ENCODE data around the gene BTBD10. TPM values are rescaled to one million over a fixed set of nuclear protein-coding genes. Genes with fewer than 3 reads are reported as not detected.
"Not testable (repeated sequence)": the region's sequence is repeated elsewhere in the genome, so short reads cannot be mapped to it uniquely, and the experiment has no call there.

Gene BTBD10
- total RNA-seq, 2 experiments from 2014 or later = 17.5 to 20.5 TPM

- intact Hi-C loops (cut with micrococcal nuclease) = no loop called here
- CTCF ChIA-PET = interaction anchor here (1.4 kb wide), 1 partner anchor 42 kb away, joined by 3 read pairs; no protein-coding TSS in a partner anchor
- ATAC-seq = no peak
- peaks cover 24% of the 10 kb centered on the region for H3K4me1 Mint-ChIP-seq (ENCODE audit: low read depth)
- no peaks in the 10 kb centered on the region for H3K27me3 Mint-ChIP-seq
- POLR2A ChIA-PET = no interaction called here
- H3K9me3 Mint-ChIP-seq = peaks cover 16% of the 10 kb centered on the region
- H3K36me3 Mint-ChIP-seq (ENCODE audit: low read depth) = peaks cover 15% of the 10 kb centered on the region
- no peak for TF ChIP-seq CTCF (IDR thresholded peaks at IDR 0.05)
- H3K27ac Mint-ChIP-seq = no peak overlapping the region
- no peak overlapping the region for H3K4me3 Mint-ChIP-seq
- DNase-seq = no peak
Measured at GRCh38 chr11:13423372-13423771, 39.6 kb downstream of the BTBD10 start.

GRCh38 chr11:13421561-13421960 is 41.5 kb downstream of the BTBD10 start:
- Mint-ChIP-seq H3K9me3 (peaks cover 3% of the 10 kb centered on the region), H3K27ac (no peak overlapping the region), H3K27me3 (no peaks in the 10 kb centered on the region), H3K4me3 (no peak overlapping the region), H3K4me1 (ENCODE audit: low read depth) (peaks cover 24% of the 10 kb centered on the region), H3K36me3 (ENCODE audit: low read depth) (peaks cover 3% of the 10 kb centered on the region)
- intact Hi-C loops (cut with micrococcal nuclease) = no loop called here
- DNase-seq (no peak), ATAC-seq (no peak)
- TF ChIP-seq CTCF (IDR thresholded peaks at IDR 0.05) = no peak
- POLR2A ChIA-PET = interaction anchor here (1.0 kb wide), 1 partner anchor 41 kb away, joined by 3 read pairs; the partner anchor contains the start of gene BTBD10
- CTCF ChIA-PET = interaction anchor here (1.0 kb wide), 1 partner anchor 37 kb away, joined by 3 read pairs; no protein-coding TSS in a partner anchor

- H3K27ac Mint-ChIP-seq = no peak overlapping the region
- H3K9me3 Mint-ChIP-seq = no peaks in the 10 kb centered on the region
- DNase-seq (no peak), ATAC-seq (no peak)
- ChIA-PET POLR2A (no interaction called here), CTCF (interaction anchor here (0.9 kb wide), 1 partner anchor 10 kb away, joined by 3 read pairs; no protein-coding TSS in a partner anchor)
- TF ChIP-seq CTCF (IDR thresholded peaks at IDR 0.05) = no peak
- H3K36me3 Mint-ChIP-seq (ENCODE audit: low read depth) = peaks cover 19% of the 10 kb centered on the region
- no peak overlapping the region for H3K4me3 Mint-ChIP-seq
- no peaks in the 10 kb centered on the region for H3K4me1 Mint-ChIP-seq (ENCODE audit: low read depth)
- intact Hi-C loops (cut with micrococcal nuclease) = no loop called here
- no peaks in the 10 kb centered on the region for H3K27me3 Mint-ChIP-seq
Measured at GRCh38 chr11:13415201-13415600, 47.8 kb downstream of the BTBD10 start.

GRCh38 chr11:13405220-13405619 is 57.8 kb downstream of the BTBD10 start:
- Mint-ChIP-seq H3K9me3 (no peaks in the 10 kb centered on the region), H3K4me1 (ENCODE audit: low read depth) (no peaks in the 10 kb centered on the region), H3K4me3 (no peak overlapping the region), H3K27me3 (no peaks in the 10 kb centered on the region), H3K27ac (no peak overlapping the region), H3K36me3 (ENCODE audit: low read depth) (peaks cover 34% of the 10 kb centered on the region)
- ChIA-PET POLR2A (no interaction called here), CTCF (no interaction called here)
- DNase-seq (no peak), ATAC-seq (no peak)
- intact Hi-C loops (cut with micrococcal nuclease) = no loop called here
- TF ChIP-seq CTCF (IDR thresholded peaks at IDR 0.05) = no peak

GRCh38 chr11:13398335-13398734 is 64.7 kb downstream of the BTBD10 start:
- H3K4me3 Mint-ChIP-seq; H3K27ac Mint-ChIP-seq; H3K27me3 Mint-ChIP-seq; DNase-seq; intact Hi-C loops (cut with micrococcal nuclease); POLR2A ChIA-PET; H3K9me3 Mint-ChIP-seq; H3K4me1 Mint-ChIP-seq (ENCODE audit: low read depth); ATAC-seq: not testable (repeated sequence)
- CTCF ChIA-PET = interaction anchor here (0.6 kb wide), 1 partner anchor 8 kb away, joined by 3 read pairs; no protein-coding TSS in a partner anchor
- peaks cover 27% of the 10 kb centered on the region for H3K36me3 Mint-ChIP-seq (ENCODE audit: low read depth)

Data from activated CD8-positive, alpha-beta T cell treated with anti-CD3 and anti-CD28 coated beads for 36 hours (primary cell).